CD4-positive, alpha-beta T cell (primary cell): ENCODE measurements around the gene PRKCQ. TPM values are rescaled to one million over a fixed set of nuclear protein-coding genes. Genes with fewer than 3 reads are reported as not detected.

Experiments
- ATAC-seq: fragments of 200-7000 bp; cut with Tn5 transposase; one replicate; pipeline ENCODE4 v1.10.0; 2022; ENCODE audit warnings: mild to moderate bottlenecking; ENCODE audit not compliant: poor library complexity
- CTCF ChIA-PET: fragments of 350-600 bp; sonication (Branson Sonifier 250); formaldehyde crosslinking; loops from one replicate; lab custom pipeline; 2021; ENCODE audit warnings: antibody characterized with exemption, inconsistent platforms; lab: Charles Lee
- POLR2A ChIA-PET: fragments of 350-600 bp; sonication (Branson Sonifier 250); formaldehyde crosslinking; loops from one replicate; lab custom pipeline; 2021; ENCODE audit warnings: antibody characterized with exemption, inconsistent platforms; lab: Charles Lee
- DNase-seq, 14 experiments: peaks; one replicate each; pipeline ENCODE4 v3.0.0-alpha.2; 2013 to 2020; ENCODE audit warnings: mixed read lengths in 2 of 14
- H3K27ac ChIP-seq, 2 donors: one replicate each; pipeline versions ENCODE4 v1.5.1 to v1.7.0; 2013; ENCODE audit warnings: low read length in 2 of 2, low read depth in 1 of 2, mild to moderate bottlenecking in 1 of 2
- H3K27me3 ChIP-seq, 2 experiments: 1 replicate in 1 of 2; 2 replicates in 1 of 2; pipeline versions ENCODE4 v1.6.1 to v1.7.0; 2013; ENCODE audit warnings: low read length in 2 of 2, control low read depth in 1 of 2, mild to moderate bottlenecking in 1 of 2, moderate library complexity in 1 of 2; ENCODE audit not compliant: insufficient read depth in 2 of 2, control insufficient read depth in 1 of 2
- H3K36me3 ChIP-seq: one replicate; pipeline ENCODE4 v1.6.1; 2013; ENCODE audit warnings: low read length, control low read depth; ENCODE audit not compliant: insufficient read depth
- H3K4me1 ChIP-seq: one replicate; pipeline ENCODE4 v1.6.1; 2013; ENCODE audit warnings: low read length, control low read depth; ENCODE audit not compliant: insufficient read depth
- H3K4me3 ChIP-seq: one replicate; pipeline ENCODE4 v1.5.1; 2013; ENCODE audit warnings: mild to moderate bottlenecking, low read length, moderate library complexity
- H3K9me3 ChIP-seq, 2 experiments: 1 replicate in 1 of 2; 2 replicates in 1 of 2; pipeline versions ENCODE4 v1.6.1 to v1.7.0; 2013; ENCODE audit warnings: low read length in 2 of 2, mild to moderate bottlenecking in 2 of 2, control low read depth in 1 of 2, moderate library complexity in 1 of 2; ENCODE audit not compliant: control insufficient read depth in 1 of 2, insufficient read depth in 1 of 2
- H3K27ac Mint-ChIP-seq: one replicate; pipeline ENCODE4 v1.8.0; 2020; ENCODE audit warnings: mixed read lengths
- H3K27me3 Mint-ChIP-seq: one replicate; pipeline ENCODE4 v1.8.0; 2021; ENCODE audit warnings: mixed read lengths
- H3K36me3 Mint-ChIP-seq: one replicate; pipeline ENCODE4 v1.8.0; 2021; ENCODE audit warnings: low read depth, mixed read lengths
- H3K4me1 Mint-ChIP-seq: one replicate; pipeline ENCODE4 v1.8.0; 2021; ENCODE audit warnings: low read depth, mixed read lengths
- H3K4me3 Mint-ChIP-seq: one replicate; pipeline ENCODE4 v1.8.0; 2020; ENCODE audit warnings: mild to moderate bottlenecking, mixed read lengths
- H3K9me3 Mint-ChIP-seq: one replicate; pipeline ENCODE4 v1.8.0; 2020; ENCODE audit warnings: mixed read lengths
- intact Hi-C, 2 experiments: fragments of 100-400 bp; cut with DNase I in 1 of 2; cut with micrococcal nuclease in 1 of 2; formaldehyde crosslinking; loops; one replicate each; pipeline versions ENCODE4 v1.15.1 to v1.9.0; 2023 to 2025; cut with DNase I, micrococcal nuclease
- total RNA-seq, 174 experiments: library from RNA in 2 of 174; stranded (reverse) in 2 of 174; gene quantifications; one replicate each; pipeline ENCODE4 v1.2.3 and lab custom pipeline; 2021 to 2026
- TF ChIP-seq, protein P1 (sequence below): fragments of 200-600 bp; IDR thresholded peaks from one replicate; pipeline ENCODE4 v1.8.0; 2022; ENCODE audit warnings: antibody characterized with exemption, mild to moderate bottlenecking

The PRKCQ gene
- total RNA-seq, 2 experiments from 2014 or later = 43.4 to 43.9 TPM

DNA sequence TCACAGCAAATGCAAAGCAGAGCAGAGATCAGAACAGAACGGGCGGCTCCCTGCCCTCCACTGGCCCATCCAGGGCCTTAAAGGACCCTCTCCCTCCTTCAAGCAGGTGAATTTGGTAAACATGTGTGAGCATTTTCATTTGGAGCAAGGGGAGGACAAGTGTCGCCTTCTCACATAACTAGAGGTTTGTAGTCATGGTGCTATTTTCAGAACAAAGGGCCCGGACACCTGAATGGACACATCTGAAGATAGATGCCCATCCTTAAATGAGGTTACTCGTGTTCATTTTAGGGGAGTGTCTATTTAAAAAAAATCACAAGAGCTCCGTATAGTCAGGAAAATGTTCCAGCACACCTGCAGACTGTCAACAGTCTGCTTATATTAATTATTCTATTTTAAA, 153.8 kb downstream of the PRKCQ start:
- no peaks in the 10 kb centered on the region for H3K4me1 ChIP-seq
- H3K9me3 ChIP-seq = no peaks in the 10 kb centered on the region
- ATAC-seq (no peak), DNase-seq (no peak)
- peaks cover 5% of the 10 kb centered on the region for H3K4me1 Mint-ChIP-seq
- no peak overlapping the region for H3K4me3 ChIP-seq
- no peaks in the 10 kb centered on the region for H3K9me3 Mint-ChIP-seq
- intact Hi-C loops = no loop called here
- no peak overlapping the region for H3K27ac ChIP-seq
- TF ChIP-seq, protein P1, sequence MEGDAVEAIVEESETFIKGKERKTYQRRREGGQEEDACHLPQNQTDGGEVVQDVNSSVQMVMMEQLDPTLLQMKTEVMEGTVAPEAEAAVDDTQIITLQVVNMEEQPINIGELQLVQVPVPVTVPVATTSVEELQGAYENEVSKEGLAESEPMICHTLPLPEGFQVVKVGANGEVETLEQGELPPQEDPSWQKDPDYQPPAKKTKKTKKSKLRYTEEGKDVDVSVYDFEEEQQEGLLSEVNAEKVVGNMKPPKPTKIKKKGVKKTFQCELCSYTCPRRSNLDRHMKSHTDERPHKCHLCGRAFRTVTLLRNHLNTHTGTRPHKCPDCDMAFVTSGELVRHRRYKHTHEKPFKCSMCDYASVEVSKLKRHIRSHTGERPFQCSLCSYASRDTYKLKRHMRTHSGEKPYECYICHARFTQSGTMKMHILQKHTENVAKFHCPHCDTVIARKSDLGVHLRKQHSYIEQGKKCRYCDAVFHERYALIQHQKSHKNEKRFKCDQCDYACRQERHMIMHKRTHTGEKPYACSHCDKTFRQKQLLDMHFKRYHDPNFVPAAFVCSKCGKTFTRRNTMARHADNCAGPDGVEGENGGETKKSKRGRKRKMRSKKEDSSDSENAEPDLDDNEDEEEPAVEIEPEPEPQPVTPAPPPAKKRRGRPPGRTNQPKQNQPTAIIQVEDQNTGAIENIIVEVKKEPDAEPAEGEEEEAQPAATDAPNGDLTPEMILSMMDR = no peak
- H3K4me3 Mint-ChIP-seq = no peak overlapping the region
- H3K36me3 ChIP-seq = peaks cover 55% of the 10 kb centered on the region
- no peaks in the 10 kb centered on the region for H3K27me3 ChIP-seq
- H3K27ac Mint-ChIP-seq = no peak overlapping the region
- POLR2A ChIA-PET = no interaction called here
- peaks cover 74% of the 10 kb centered on the region for H3K36me3 Mint-ChIP-seq
- H3K27me3 Mint-ChIP-seq = no peaks in the 10 kb centered on the region
- CTCF ChIA-PET = no interaction called here

- H3K9me3 Mint-ChIP-seq = no peaks in the 10 kb centered on the region
- no peak overlapping the region for H3K4me3 Mint-ChIP-seq
- H3K9me3 ChIP-seq = no peaks in the 10 kb centered on the region
- ATAC-seq (peak; percentile 43), DNase-seq (no peak)
- no peak overlapping the region for H3K4me3 ChIP-seq
- peaks cover 29% of the 10 kb centered on the region for H3K36me3 ChIP-seq
- TF ChIP-seq, protein P1 = no peak
- no peak overlapping the region for H3K27ac ChIP-seq
- intact Hi-C loops = no loop called here
- H3K4me1 ChIP-seq = no peaks in the 10 kb centered on the region
- no peaks in the 10 kb centered on the region for H3K27me3 ChIP-seq
- no peaks in the 10 kb centered on the region for H3K27me3 Mint-ChIP-seq
- H3K27ac Mint-ChIP-seq = peak overlapping the region; percentile 45
- CTCF ChIA-PET = no interaction called here
- peaks cover 47% of the 10 kb centered on the region for H3K36me3 Mint-ChIP-seq
- H3K4me1 Mint-ChIP-seq = peaks cover 5% of the 10 kb centered on the region
- POLR2A ChIA-PET = no interaction called here
These were observed 156.5 kb downstream of the PRKCQ start for GRCh38 chr10:6423413-6424170.

- H3K4me3 ChIP-seq = no peak overlapping the region
- DNase-seq (no peak), ATAC-seq (no peak)
- Mint-ChIP-seq H3K27me3 (no peaks in the 10 kb centered on the region), H3K27ac (peak overlapping the region; percentile 40), H3K4me1 (peaks cover 5% of the 10 kb centered on the region), H3K36me3 (peaks cover 41% of the 10 kb centered on the region), H3K9me3 (no peaks in the 10 kb centered on the region), H3K4me3 (no peak overlapping the region)
- TF ChIP-seq, protein P1 = no peak
- CTCF ChIA-PET = no interaction called here
- intact Hi-C loops = no loop called here
- no peaks in the 10 kb centered on the region for H3K9me3 ChIP-seq
- H3K27me3 ChIP-seq = no peaks in the 10 kb centered on the region
- H3K36me3 ChIP-seq = peaks cover 23% of the 10 kb centered on the region
- no peaks in the 10 kb centered on the region for H3K4me1 ChIP-seq
- POLR2A ChIA-PET = no interaction called here
- no peak overlapping the region for H3K27ac ChIP-seq
These were observed 157.1 kb downstream of the PRKCQ start for GRCh38 chr10:6423004-6423403.
